Mucosa of stomach (tissue), 1 donor: ENCODE results near the gene SLC13A3.

Experiments
- H3K27me3 ChIP-seq: one replicate; pipeline ENCODE4 v1.7.0; 2013; ENCODE audit warnings: mild to moderate bottlenecking, low read length; ENCODE audit not compliant: control insufficient read depth, insufficient read depth
- H3K36me3 ChIP-seq: one replicate; pipeline ENCODE4 v1.7.0; 2013; ENCODE audit warnings: low read length; ENCODE audit not compliant: control insufficient read depth, insufficient read depth
- H3K4me1 ChIP-seq: one replicate; pipeline ENCODE4 v1.7.0; 2013; ENCODE audit warnings: mild to moderate bottlenecking, low read length; ENCODE audit not compliant: control insufficient read depth, insufficient read depth
- H3K4me3 ChIP-seq: one replicate; pipeline ENCODE4 v1.7.0; 2013; ENCODE audit warnings: low read length
- H3K9ac ChIP-seq: one replicate; pipeline ENCODE4 v1.7.0; 2013; ENCODE audit warnings: mild to moderate bottlenecking, low read length, moderate library complexity
- H3K9me3 ChIP-seq: one replicate; pipeline ENCODE4 v1.7.0; 2013; ENCODE audit warnings: mild to moderate bottlenecking, low read length, moderate library complexity; ENCODE audit not compliant: control insufficient read depth
- donor health status: Pancreatic carcinoma.

SLC13A3 gene

DNA sequence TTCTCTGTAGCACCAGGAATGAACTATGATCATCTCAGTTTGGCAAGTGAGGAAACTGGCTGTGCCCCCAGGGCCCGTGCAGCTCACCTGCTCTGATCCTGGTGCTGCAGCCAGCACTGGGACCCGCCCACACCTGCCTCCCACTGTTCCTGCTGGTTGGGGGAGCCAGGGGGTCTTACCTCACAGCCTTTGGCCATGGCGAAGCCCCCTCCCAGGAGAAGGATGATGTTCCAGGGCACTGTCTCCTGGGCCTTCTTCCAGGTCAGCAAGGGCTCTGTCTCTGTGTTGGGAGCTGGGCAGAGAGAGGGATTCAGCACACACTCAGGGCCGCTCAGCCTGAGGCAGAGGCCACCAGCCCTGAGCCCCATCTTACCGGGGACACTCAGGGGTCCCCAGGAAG, 75.9 kb downstream of the SLC13A3 start:
- no peak overlapping the region for H3K9ac ChIP-seq
- peaks cover 7% of the 10 kb centered on the region for H3K27me3 ChIP-seq
- H3K4me3 ChIP-seq: no peak overlapping the region
- no peaks in the 10 kb centered on the region for H3K4me1 ChIP-seq
- H3K36me3 ChIP-seq: no peaks in the 10 kb centered on the region
- H3K9me3 ChIP-seq: no peaks in the 10 kb centered on the region

DNA sequence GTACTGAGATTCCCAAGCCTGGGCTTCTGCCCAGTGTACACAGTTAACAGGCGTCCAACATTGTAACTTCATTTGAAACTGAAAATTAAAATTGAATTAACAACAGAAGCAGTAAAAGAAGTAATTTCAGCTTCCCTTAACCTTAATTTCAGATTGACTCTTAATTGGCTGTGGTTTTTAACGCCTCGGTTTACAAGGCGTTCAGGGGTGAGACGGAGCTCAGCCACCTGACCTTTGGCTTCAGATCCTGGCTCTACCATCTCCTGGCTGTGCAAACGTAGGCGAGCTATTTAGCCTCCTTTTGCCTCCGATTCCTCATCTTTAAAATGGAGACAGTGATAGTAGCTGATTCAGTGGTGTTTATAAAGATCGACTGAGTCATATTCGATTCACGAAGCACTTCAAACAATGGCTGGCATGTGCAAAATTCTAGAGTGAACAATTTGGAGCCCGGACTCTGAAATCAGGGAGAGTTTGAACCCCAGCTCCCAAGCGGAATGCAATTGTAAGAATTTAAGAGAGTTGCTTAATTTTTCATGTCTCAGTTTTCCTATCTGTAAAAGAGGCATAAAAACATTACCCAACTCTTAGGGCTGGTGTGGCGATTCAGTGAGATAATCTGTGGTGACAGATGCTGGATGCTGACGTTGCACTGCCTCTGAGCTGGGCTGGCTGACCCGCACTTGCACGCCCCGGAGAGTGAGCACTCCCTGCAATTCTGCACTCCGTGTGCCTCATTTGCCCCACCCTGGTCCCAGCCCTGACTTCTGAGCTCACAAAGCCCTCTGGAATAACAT, 77.3 kb downstream of the SLC13A3 start:
- Histone ChIP-seq H3K9me3 (no peaks in the 10 kb centered on the region), H3K9ac (no peak overlapping the region), H3K36me3 (no peaks in the 10 kb centered on the region), H3K4me1 (no peaks in the 10 kb centered on the region), H3K27me3 (peaks cover 7% of the 10 kb centered on the region), H3K4me3 (no peak overlapping the region)

DNA sequence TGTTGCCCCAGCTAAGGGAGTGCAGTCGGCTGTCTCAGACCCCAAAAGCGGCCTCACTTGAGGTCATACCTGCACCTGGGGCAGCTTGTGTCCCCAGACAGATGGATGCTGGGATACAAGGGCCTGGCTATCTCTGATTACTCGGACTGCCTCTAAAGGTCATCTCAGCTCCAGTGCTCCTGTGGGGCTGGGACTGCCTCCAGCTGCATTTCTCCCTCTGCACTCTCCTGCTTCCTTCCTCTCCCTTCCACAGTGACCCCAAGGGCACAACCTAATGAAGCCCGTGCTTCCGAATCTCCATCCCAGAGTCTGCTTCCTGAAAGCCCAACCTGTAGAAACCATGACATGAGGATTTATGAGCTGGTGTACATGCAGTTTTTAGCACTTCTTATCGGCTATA, 78.0 kb downstream of the SLC13A3 start:
- H3K4me3 ChIP-seq: no peak overlapping the region
- peaks cover 5% of the 10 kb centered on the region for H3K4me1 ChIP-seq
- no peak overlapping the region for H3K9ac ChIP-seq
- peaks cover 7% of the 10 kb centered on the region for H3K27me3 ChIP-seq
- H3K36me3 ChIP-seq: no peaks in the 10 kb centered on the region
- H3K9me3 ChIP-seq: no peaks in the 10 kb centered on the region

DNA sequence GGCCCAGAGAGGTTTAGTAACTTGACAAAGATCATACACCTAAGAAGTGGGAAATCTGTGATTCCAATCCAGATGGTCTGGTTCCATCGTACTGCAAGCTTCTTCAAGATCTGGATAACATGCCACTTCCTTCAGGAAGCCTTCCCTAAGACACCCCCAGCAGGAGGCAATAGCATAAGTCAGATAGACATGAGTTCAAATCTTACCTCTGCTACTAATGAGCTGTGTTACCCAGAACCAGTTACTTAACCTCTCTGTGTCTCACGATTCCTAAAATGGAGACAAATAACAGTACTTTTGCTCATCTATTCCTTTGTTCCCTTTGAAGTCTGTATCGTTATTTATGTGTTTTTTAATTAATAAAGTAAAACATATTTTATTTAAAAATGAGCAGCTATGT, 78.5 kb downstream of the SLC13A3 start:
- peaks cover 5% of the 10 kb centered on the region for H3K4me1 ChIP-seq
- H3K9ac ChIP-seq: no peak overlapping the region
- H3K27me3 ChIP-seq: peaks cover 7% of the 10 kb centered on the region

DNA sequence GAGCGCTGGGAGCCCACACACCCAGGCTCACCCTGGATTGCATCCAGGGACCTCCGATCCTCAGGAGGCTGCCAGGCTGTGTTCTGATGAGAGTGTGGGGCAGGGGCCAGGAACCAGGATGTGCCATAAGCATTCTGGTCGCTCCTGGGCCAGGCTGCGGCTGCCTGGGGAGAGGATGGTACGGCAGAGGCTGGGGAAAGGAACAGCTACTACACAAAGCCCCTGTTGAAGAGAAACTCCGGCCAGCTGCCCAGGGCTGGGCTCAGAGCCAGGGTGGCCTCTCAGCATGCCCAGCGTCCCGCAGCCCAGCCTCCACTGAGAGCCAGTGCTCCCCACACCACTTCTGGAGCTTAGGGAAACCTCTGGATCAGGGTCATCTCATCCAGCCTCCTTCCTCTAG, 79.1 kb downstream of the SLC13A3 start:
- Histone ChIP-seq H3K9ac (no peak overlapping the region), H3K9me3 (no peaks in the 10 kb centered on the region), H3K36me3 (no peaks in the 10 kb centered on the region), H3K4me3 (no peak overlapping the region), H3K27me3 (peaks cover 7% of the 10 kb centered on the region), H3K4me1 (peaks cover 5% of the 10 kb centered on the region)

More for the DNA sequence above, 78.5 kb downstream of the SLC13A3 start:
- no peaks in the 10 kb centered on the region for H3K9me3 ChIP-seq
- no peaks in the 10 kb centered on the region for H3K36me3 ChIP-seq
- H3K4me3 ChIP-seq: no peak overlapping the region

DNA sequence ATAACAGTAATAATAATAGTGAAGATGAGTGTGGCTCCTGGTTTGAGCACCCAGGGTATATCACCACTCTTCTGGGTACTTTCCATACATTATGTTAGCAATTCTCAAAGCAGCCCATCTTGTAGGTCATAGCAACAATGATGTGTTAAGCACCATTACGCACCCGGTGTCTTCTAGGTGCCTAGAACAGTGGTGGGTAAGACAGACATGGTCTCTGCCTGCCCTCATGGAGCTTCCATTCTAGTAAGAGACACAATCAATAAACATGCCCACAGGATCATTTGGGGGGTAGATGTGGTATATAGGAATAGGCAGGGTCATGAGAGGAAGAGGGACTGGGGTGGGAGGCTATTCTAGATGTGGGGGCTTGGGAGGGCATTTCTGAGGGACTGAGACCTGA, 79.8 kb downstream of the SLC13A3 start:
- Histone ChIP-seq H3K4me1 (peaks cover 5% of the 10 kb centered on the region), H3K4me3 (no peak overlapping the region), H3K27me3 (peaks cover 7% of the 10 kb centered on the region), H3K9ac (no peak overlapping the region), H3K36me3 (no peaks in the 10 kb centered on the region), H3K9me3 (no peaks in the 10 kb centered on the region)

DNA sequence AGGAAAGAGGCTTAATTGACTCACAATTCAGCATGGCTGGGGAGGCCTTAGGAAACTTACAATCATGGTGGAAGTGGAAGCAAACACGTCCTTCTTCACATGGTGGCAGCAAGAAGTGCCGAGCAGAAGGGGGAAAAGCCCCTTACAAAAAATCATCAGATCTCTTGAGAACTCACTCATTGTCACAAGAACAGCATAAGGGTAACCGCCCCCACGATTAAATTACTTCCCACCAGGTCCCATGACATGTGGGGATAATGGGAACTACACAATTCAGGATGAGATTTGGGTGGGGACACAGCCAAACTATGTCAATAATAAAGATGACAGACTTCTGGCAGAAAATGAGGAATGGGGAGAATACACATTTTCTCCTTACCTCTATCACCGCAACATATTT, 80.3 kb downstream of the SLC13A3 start:
- Histone ChIP-seq H3K27me3 (peaks cover 7% of the 10 kb centered on the region), H3K36me3 (no peaks in the 10 kb centered on the region), H3K4me1 (peaks cover 5% of the 10 kb centered on the region), H3K4me3 (no peak overlapping the region), H3K9me3 (no peaks in the 10 kb centered on the region), H3K9ac (no peak overlapping the region)

DNA sequence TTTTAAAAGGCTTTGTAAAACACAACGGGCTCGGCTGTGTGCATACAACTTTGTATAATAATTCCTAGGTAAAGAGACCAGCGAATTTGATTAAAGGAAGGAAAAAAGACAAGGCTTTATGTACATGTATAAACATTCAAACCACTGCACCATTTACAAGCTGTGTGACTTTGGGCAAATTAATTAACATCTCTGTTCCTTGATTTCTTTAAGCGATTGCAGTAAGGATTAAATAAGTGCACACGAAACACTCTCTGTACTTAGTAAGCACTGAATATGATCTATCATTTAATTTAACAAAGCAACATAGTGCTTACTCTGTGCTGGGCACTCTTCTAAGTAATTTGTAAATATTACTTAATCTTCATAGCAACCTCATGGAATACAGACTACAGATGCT, 81.3 kb downstream of the SLC13A3 start:
- Histone ChIP-seq H3K36me3 (no peaks in the 10 kb centered on the region), H3K4me1 (peaks cover 5% of the 10 kb centered on the region), H3K4me3 (no peak overlapping the region), H3K9ac (no peak overlapping the region), H3K27me3 (peaks cover 7% of the 10 kb centered on the region), H3K9me3 (no peaks in the 10 kb centered on the region)

DNA sequence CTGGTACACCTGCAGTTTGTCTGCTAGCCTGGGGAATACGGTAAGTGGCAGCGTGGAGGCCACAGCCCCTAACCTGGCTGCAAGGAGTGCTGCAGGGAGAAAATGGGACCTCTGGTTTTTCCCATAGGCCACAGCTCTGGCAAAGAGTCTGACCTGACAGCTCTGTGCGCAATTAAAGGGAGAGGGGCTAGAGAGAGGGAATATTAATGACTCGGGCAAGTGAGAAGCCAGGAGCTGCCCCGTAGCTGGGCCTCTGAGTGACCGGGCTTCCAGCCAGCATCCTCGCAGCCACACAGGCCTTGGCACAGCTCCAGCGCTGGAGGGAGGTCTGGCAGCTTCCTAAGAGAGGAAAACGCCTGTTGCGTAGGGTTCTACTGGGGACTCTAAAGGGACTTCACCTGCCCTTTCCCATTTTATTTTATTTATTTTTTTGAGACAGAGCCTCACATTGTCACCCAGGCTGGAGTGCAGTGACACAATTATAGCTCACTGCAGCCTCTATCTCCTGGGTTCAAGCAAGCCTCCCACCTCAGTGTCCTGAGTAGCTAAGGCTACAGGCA, 82.6 kb downstream of the SLC13A3 start:
- Histone ChIP-seq H3K4me3 (no peak overlapping the region), H3K36me3 (no peaks in the 10 kb centered on the region), H3K4me1 (peaks cover 5% of the 10 kb centered on the region), H3K27me3 (peaks cover 7% of the 10 kb centered on the region), H3K9me3 (no peaks in the 10 kb centered on the region), H3K9ac (no peak overlapping the region)

DNA sequence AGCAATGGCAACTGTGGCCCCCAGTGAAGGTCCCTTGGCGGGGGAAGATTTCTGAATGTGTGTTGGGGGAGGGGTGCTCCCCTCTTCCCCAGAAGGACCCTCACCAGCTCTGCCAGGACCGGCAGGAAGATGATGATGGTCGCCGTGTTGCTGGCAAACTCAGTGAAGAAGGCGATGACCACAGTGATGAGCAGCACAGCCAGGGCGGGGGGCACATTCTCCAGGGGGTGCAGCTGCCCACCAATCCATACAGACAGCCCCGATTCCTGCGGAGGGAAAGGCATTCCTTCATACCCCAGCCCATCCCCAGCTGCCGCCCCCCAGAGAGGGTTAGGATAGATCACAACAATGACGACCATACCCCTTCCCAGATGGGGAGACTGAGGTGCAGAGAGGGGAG, 85.1 kb downstream of the SLC13A3 start:
- Histone ChIP-seq H3K9me3 (no peaks in the 10 kb centered on the region), H3K27me3 (no peaks in the 10 kb centered on the region), H3K4me3 (no peak overlapping the region), H3K36me3 (no peaks in the 10 kb centered on the region), H3K4me1 (peaks cover 20% of the 10 kb centered on the region), H3K9ac (no peak overlapping the region)

DNA sequence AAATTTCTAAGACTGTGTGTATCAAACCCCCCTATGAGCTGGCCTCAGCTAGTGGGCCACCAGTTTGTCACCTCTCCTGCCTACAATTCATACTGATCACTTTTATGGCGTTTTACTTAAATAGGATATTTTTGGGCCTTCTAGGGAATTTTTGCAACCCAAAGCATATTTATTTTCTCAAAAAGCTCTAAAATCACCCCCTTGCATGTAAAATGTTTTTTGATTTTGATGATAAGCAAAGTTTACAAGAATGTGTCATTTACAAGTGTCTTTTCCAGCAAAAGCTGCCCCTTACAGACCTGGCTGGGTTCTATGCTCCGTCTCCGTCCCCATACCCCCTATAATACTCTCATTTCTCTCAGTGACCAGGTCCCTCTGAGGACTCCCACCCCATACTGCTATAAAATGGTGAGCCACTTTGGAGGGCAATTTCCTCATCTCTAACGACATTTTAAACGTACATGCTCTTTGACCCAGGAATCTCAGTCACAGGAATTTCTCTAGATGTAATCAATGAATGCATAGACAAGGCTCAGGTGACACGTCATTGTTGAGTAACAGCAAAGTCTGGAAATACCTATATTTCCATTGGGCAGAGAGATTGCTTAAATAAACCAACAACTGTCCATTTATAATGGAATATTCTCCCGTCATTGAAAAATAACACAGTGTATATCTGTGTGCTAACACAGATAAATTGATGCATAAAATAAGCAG, 86.9 kb downstream of the SLC13A3 start:
- Histone ChIP-seq H3K9ac (no peak overlapping the region), H3K4me1 (peaks cover 20% of the 10 kb centered on the region), H3K9me3 (no peaks in the 10 kb centered on the region), H3K36me3 (no peaks in the 10 kb centered on the region), H3K27me3 (no peaks in the 10 kb centered on the region), H3K4me3 (no peak overlapping the region)

DNA sequence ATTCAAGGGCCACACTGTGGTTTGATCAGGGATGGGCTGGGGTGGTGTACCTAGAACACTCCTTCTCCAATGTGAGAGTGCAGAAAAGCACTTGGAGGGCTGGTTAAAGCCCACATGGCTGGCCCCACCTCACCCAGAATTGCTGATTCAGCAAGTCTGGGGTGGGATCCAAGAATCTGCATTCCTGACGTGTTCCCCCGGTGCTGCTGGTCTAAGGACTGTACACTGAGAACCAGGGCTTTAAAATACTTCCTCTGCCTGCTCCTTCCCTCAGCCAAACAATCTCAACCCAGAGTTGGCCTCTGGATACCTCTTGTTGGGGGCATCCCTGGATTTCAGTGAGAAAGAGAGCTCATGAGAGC, 87.4 kb downstream of the SLC13A3 start:
- Histone ChIP-seq H3K27me3 (no peaks in the 10 kb centered on the region), H3K9ac (no peak overlapping the region), H3K9me3 (no peaks in the 10 kb centered on the region), H3K4me3 (no peak overlapping the region), H3K36me3 (no peaks in the 10 kb centered on the region), H3K4me1 (peaks cover 23% of the 10 kb centered on the region)
